GM21576 (cell line): Measurements from ENCODE around the gene IGF2.

Experiments used
- ATAC-seq: cut with Tn5 transposase; IDR thresholded peaks from one replicate; pipeline ENCODE4 v1.9.1; 2021; ENCODE audit warnings: mild to moderate bottlenecking, moderate library complexity; ENCODE audit not compliant: unreplicated experiment

IGF2 gene

DNA sequence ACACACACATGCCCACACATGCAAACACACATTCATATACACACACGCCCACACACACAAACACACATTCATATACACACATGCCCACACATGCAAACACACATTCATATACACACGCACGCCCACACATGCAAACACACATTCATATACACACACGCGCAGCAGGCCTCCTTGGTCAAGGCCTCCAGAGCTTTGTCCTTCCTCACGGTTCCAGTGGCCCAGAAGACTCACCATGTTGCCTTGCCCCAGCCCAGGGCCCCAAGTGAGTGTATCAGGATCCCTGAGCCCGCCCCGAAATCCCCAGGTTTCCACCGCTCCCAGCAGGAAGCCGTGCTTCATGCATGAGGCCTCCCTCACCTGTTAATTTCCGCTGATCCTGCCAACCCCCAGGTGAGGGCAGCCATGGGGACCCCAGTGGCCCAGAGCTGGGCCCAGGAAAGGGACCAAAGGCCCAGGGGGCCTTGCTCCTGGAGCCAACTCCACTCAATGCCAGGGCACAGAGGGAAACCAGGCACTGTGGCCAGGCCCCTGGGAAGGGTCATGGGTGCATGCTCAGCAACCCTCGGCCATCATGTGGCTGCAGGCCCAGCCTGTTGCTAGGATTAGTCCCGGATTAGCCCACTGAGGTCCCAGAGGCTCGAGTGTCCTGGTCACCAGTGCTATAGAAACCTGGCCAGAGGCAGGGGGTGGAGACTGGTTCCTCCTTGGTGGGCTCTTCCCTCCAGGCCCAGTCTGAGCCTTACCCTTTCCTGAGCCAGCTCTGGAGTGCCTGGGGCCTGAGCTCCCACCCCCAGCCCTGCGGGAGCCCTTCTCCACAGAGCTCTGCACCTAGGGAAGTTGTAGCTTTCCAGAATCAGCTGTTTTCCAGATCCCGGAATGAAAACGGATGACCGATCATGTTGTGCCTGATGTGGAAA, 34.4 kb downstream of the IGF2 start:
- ATAC-seq: no peak

DNA sequence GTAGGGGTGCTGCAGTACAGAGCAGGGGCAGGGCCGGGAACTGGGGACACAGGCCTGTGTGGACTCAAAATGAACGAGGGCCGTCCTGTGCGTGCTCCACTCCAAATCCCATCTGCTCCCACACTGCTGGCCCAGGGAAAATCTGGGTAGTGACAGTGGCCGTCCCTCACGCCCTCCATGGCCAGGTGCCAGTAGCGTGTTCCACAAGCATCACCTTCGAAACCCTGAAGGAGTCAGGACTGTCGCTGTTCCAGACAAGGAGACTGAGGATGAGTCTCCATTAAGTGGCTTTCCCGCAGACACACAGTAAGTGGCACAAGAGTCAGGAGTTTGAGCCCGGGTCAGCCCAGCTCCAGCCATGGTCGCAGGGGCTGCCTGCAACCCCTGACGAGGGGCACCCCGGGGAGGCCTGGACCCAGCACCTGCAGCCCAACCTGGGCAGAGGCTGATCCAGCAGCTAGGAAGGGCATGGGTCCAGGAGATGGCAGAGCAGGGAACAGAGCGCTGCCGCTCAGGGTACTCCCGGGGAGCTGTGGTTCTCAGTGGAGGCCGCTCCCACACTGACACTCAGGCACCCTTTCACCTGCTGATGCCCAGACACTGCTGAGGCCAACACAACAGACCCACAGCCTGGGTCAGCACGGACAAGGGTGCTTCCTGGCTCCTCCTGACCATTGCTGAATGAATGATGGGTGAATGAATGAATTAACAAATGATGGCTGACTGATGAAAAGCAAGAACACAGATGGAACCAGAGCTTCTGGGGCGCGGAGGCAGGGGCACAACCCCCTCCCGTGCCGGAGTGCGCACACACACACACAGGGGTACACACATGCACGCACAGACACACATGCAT, 35.3 kb downstream of the IGF2 start:
- ATAC-seq: no peak

DNA sequence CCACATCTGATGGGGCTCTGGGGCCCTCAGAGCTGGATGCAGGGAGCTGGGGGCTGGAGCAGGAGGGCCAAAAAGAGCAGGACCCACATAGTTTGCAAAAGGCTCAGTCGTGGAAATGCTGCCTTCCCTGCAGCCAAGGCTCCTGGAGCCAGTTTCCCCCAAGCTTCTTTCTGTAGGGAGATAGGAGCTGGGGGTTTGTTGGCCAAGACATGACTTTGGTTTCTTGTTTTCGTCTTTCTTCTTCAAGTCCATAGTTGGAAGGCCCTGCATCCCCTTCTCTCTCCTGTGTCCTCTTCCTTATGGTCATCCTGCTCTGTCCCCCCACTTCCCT, 36.3 kb downstream of the IGF2 start:
- no peak for ATAC-seq

DNA sequence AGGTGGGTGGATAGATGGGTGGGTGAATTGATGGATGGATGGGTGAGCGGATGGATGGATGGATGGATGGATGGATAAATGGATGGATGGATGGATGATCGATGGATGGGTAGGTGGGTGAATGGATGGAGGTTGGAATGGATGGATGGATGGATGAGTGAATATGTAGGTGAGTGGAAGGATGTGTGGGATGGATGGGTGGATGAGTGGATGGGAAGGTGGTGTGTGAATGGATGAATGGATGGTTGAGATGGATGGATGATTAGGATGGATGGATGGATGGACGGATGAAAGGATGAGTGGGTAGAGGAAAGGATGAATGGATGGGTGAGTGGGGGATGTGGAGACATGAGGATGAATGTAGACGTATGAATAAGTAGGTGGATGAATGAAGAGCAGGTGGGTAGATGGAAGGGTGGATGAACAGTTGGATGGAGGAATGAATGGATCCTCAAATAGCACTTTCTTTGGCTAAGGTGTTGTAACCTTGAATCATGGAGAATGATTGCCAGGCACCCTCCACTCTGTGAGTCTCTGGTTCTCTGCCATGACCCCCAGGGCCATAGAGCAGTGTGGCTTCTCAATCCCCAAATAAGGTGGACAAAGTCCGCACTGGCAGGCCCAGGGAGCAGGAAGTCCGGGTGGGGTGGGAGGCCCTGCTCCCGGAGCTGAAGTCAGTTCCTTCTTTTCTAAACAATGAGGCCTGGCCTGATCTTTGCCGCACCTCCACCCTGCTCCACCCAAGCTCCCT, 36.9 kb downstream of the IGF2 start:
- no peak for ATAC-seq

DNA sequence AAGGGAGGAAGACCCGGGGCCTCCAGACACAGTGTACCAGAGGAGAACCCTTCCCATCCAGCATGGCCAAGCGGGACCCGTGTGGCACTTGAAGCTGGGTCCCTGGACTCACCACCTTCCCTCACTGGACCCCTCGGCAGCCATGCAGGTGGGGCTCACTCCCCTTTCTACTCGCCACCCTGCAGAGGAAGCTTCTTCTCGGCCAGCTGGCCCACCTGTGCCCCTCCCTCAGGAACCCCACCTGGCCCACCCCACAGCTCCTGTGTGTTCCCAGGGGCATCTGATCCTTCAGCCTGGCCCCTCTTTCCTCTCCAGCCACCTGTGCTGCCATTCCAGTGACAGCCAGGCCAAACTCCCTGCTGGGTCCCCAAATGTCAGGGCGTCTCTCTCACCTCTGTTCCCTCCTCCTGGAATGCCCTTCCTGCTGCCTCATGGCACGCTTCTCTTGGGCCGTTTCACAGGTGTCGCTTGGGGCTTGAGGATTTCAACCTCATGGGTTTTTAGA, 38.0 kb downstream of the IGF2 start:
- ATAC-seq: no peak

DNA sequence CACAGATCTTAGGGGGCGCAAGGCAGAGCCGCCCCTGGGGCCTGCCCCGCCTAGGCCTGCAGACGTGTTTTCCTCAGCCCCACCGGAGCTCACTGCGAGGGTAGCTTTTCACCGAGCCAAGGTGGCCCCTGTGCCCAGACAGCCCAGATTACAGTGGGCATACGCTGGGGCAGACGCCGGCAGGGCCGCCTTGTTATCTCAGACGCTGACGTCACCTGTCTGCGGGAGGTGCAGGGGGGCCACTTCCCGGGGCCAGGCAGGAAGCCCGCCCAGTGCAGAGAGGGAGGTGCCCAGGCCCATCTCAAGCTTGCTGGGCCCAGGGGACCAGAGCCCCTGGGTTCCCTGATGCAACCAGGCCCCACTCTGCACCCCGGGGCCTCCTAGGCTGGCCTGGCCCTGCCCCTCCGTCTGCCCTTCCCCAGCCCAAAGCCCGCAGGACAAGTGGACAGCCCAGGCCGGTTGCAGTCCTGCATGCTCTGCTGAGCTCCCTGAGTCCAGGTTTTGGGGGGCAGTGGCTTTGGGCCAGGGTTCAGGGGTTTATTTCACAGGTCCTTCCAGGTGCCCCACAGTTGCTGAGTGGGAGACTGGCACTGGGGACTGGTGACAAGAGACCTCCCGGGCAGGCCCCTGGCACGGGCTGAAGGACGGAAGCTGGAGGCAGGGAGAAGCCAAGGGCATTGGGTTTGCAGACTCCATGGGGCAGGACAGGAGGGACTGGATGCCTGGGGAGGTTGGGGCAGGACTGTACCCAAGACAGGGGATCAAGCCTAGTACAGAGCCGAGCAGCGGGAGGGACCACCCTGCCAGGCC, 38.6 kb downstream of the IGF2 start:
- no peak for ATAC-seq

DNA sequence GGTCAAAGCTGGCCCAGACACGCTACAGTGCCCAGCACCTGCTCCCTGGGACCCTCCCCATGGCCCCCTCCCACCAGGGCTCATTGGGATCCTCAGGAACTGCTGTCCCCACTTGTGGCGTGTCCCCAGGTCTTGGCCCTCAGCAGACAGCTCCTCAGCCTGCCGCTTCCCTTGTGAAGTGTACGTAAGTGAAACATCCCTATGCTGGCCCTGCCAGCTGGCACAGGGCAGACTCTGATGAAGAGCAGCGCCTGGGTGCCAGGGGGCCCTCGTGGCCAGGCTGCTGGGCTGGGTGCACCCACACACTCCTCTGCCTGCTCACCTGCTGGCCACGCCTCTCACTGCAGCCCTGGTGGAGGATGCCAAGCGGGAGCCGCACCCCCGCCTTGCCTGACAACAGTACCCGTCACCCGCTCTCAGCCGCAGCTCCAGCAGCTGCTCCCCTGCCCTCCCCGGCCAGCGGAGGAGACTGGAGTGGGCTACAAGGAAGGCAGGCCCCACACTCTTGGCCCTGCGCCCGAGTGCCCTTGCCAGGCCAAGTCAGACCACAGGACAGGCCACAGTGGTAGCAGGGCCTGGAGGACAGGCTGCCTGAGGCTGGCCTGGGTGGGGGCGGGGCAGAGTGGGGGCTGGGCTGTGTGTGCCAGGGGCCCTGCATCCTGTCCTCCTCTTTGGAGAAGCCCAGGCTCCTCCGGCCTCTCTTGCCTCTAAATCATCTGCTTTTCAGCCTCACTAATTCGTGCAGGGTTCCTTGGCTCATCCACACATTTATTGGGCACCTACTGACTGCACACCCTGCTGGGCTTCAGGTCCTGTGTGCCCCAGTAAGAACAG, 39.5 kb downstream of the IGF2 start:
- ATAC-seq: no peak

DNA sequence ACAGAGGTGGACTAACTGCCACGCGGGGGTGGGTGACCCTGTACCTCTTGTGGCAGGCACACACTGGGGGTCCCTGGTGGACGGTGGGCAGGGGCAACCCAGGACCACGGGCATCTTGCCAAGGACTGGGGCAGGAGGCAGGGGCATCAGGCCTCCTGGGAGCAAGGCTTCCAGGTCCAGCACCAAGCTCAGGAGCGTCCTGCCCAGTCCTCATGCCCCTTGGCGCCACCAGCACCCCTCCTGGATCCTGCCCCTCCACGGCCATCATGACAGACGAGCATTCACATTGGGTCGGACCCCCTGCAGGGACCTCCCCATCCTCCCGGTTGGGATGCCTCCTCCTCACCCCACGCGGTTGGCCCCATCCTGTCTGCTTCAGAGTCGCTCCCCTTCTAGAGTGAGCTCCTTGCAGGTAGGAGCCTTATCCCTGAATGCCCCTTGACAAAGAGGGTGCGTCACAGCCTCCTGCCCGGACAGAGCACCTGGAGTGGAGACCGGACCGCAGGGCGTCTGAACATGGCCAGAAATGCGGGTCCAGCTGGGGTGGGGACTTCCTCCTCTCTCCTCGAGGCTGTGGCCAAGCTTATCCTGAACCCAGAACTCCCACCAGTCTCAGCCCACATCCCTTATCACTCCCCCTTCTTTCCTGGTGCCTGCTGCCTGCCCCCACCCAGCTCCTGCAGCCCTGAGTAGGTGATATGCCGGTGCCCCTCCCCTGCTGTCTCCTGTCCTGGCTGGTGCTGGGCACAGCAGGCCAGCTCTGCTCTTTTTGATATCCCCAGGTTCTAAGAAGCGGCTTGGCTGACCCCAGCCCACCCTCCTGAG, 40.3 kb downstream of the IGF2 start:
- ATAC-seq: no peak

DNA sequence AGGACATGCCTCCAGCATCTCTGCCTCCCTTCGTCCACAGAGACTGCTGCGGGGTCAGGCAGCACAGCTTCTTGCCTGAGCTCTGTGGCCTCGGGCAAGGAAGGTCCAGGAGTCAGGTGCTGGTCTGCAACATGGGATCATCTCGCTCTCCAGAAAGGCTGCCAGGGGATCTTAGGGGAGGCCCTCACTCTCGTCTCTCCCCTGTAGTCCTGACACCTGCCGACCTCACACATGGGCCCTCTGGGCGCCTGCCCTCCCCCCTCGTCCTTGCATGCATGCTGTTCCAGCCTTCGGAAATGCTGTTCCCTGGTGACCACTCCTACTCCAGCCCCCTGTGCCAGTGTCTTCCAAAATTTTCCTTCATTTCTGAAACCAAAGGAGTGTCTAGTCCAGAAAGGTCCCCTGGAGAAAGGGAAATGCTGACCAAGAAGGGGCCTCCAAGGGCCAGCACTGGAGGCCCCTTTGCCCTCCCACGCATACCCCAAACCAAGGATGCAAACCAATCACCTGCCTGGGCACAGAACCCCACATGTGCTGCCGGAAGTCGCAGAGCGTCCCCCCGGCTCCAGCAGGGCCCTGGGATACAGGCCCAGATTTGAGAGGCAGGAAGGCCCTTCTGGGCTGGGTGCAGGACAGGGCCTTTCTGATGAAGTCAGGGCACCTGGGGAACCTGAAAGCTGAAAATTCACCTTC, 41.0 kb downstream of the IGF2 start:
- ATAC-seq: no peak

DNA sequence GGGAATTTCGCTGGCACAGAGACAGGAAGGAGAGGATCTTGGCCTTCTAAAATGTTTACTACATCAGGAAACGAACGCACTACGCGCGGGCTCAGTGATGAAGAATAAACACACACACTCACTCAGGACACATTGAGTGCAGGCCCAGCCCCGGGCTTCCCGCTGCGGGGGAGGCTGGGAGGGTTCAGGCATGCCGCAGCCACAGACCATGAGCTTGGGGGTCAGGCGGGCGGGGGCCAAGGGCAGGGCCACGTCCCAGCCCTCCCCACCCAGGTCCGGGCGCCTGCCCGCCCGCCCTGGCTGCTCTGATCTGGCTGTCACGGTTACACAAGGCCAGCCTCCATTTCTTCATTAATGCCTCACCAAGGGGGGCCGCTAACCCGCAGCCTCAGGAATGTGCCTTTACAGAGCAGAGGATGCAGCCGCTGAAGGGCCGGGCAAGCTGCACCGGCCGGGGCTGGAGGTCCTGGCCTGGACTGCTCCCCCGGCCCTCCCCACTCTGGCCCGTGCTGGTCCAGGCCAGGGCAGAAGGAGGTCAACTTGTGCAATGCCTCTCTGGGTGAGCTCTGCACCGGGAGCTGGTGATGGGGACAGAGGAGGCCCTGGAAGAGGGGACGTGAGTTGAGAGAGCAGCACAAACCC, 41.7 kb downstream of the IGF2 start:
- ATAC-seq: no peak

DNA sequence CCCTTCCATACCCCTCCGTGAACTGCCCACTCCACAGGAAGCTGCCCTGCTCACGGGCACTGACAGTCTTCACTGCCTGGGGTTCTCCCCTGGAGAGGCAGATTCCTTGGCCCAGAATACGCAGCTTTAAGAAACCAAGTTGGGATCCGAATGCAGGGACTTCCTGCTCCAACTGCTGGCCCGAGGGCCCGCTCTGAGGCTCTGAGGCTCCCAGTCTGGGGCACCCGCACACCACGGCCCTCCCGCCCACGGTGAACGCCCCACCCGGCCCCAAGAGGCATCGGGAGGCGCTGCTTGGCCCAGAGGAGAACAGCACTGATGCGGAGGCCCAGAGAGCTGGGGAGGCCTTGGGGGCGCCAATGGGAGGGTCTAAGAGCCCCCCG, 42.3 kb downstream of the IGF2 start:
- no peak for ATAC-seq

DNA sequence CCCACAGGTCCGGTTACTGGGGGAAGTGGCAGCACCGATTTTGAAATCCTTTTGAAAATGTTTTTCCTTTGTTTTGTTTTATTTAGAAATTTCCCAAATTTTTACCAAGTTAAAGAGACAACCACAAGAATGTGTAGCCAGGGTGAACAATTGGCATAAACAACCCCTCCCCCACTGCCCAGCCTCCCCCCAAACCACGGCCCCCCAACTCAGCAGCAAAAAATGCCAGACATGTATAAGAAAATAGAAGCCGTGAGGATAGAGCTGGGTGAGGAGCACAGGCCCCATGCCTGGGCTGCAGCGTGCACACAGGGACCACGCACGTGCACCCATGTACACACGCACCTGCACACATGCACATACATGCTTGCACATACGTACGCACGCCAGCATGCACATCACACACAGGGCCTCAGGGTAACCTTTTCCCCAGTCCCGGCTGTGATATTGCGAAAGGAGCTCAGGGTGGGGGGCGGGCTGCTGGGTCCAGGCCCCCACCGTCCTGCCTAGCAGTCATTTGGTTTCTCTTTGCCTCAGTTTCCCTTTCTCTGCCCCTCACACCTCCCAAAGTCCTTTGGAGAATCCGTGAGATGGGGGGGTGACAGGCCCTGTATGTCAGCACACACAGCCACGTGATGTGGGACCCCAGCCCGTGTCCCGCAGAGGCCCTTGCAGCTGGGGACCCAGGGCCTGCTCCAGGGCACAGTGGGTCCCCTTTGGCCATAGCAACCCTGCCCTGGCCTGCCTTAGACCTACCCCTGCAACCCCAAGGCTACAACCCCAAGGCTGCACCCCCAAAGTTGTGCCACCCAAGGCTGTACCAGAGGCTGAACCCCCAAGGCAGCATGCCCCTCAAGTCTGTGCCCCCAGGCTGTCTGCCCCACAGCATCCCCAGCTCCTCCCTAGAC, 42.9 kb downstream of the IGF2 start:
- no peak for ATAC-seq

DNA sequence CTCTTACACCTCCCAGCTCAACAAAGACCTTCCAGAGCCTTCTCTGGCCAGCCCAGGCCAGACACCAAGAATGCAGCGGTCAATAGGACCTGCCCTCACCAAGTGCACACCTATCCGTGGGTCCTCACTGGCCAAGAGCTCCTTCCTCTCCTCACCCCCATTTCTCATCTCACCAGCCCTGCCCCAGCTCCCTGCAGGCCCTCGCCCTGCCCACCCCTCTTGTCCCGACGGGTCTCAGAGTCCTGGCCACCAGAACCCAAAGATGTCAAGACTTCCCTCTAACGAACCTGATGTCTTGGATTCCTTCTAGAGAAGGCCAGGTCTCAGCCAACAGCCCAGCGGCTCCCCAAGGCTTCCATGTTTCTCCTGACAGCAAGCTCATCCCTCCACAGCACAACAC, 43.6 kb downstream of the IGF2 start:
- no peak for ATAC-seq

DNA sequence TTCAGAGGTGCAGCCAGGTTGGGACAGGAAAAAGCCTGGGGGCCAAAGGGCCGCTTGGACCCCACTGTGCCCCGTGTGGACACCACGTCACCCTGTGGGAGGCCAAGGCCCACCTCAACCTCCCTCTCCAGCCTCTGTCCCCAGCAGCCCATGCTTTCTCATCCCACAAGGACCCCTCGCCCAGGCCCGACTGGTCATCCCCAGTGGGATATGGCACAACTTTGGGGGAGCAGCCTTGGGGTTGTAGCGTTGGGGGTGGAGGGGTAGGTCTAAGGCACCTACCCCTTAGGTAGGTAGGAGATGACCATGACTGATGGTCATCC, 44.0 kb downstream of the IGF2 start:
- ATAC-seq: no peak

DNA sequence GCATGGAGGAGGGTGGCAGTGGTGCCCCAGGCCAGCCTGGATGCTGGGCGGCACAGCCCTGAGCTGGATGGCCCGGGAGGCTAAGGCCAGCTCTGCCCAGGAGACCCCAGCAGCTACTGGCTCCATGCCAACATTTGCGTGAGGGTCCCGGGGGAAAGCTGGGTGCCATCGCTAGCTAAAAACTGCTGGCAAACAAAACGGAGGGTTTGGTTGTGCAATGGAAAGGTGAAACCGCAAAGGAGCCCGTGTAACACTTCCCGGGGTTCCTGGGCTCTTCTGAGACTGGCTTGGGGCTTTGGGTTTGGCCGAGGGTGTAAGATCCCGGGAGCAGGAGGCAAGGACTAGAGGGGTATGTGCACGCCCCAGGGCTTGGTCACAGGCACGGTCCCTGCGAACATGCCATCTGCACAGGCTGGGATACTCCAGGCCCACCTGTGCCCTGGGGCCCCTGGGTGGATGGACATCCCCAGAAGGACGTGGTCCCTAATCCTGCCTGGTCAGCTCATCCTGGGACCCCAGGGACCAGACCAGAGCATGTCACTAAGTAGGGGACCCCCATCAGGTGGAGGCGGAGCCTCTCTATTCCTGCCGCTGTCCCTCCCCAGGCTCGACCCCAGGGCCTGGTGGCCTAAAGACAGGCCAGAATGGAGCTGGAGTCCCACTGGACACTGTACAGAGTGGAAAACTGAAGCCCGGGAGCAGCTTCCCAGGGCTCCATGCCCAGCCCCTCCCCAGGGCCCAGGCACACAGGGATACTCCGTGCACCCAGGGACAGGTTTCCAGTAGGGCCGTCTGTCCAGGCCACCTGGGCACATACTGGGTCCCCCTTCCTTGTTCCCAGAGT, 44.6 kb downstream of the IGF2 start:
- ATAC-seq: no peak
